Lower lobe of right lung (tissue), 2 donors: Measurements from ENCODE around the gene SLC4A1. TPM values are rescaled to one million over a fixed set of nuclear protein-coding genes. Genes with fewer than 3 reads are reported as not detected.

Source experiments
- ATAC-seq, 2 donors: fragments of 200-7000 bp; cut with Tn5 transposase; one replicate each; pipeline ENCODE4 v1.9.1; 2020 to 2022; ENCODE audit warnings: mild to moderate bottlenecking in 2 of 2, moderate library complexity in 2 of 2
- DNase-seq: peaks from one replicate; pipeline ENCODE4 v3.0.0-alpha.2; 2020
- H3K27ac ChIP-seq: fragments of 200-600 bp; one replicate; pipeline ENCODE4 v1.8.0; 2022
- H3K27me3 ChIP-seq: fragments of 200-600 bp; one replicate; pipeline ENCODE4 v1.8.0; 2022; ENCODE audit warnings: low read depth
- H3K36me3 ChIP-seq: fragments of 200-600 bp; one replicate; pipeline ENCODE4 v1.8.0; 2022; ENCODE audit warnings: mild to moderate bottlenecking
- H3K4me1 ChIP-seq: fragments of 200-600 bp; one replicate; pipeline ENCODE4 v1.8.0; 2022
- H3K4me3 ChIP-seq: fragments of 200-600 bp; one replicate; pipeline ENCODE4 v1.8.0; 2022; ENCODE audit warnings: mild to moderate bottlenecking
- H3K9me3 ChIP-seq: fragments of 200-600 bp; one replicate; pipeline ENCODE4 v1.8.0; 2022
- intact Hi-C: fragments of 100-400 bp; cut with DNase I; formaldehyde crosslinking; loops from one replicate; pipeline ENCODE4 v1.11.0; 2022
- total RNA-seq: library from RNA; stranded (reverse); fragmentation: NEBNext Ultra II Directional; extraction: Animal tissue kit (Norgen Biotek cat#: 25700); gene quantifications from one replicate; pipeline ENCODE4 v1.2.1, GENCODE V29; 2021
- TF ChIP-seq, protein P1 (sequence below): fragments of 200-600 bp; IDR thresholded peaks from one replicate; pipeline ENCODE4 v1.8.0; 2022; ENCODE audit warnings: antibody characterized with exemption, mild to moderate bottlenecking
- donor health status: DM: no; HTN: yes; CAD: no; lungs with severe emphysema.

Gene SLC4A1
- total RNA-seq, 1 donor from 2014 or later: 0.83 TPM

DNA sequence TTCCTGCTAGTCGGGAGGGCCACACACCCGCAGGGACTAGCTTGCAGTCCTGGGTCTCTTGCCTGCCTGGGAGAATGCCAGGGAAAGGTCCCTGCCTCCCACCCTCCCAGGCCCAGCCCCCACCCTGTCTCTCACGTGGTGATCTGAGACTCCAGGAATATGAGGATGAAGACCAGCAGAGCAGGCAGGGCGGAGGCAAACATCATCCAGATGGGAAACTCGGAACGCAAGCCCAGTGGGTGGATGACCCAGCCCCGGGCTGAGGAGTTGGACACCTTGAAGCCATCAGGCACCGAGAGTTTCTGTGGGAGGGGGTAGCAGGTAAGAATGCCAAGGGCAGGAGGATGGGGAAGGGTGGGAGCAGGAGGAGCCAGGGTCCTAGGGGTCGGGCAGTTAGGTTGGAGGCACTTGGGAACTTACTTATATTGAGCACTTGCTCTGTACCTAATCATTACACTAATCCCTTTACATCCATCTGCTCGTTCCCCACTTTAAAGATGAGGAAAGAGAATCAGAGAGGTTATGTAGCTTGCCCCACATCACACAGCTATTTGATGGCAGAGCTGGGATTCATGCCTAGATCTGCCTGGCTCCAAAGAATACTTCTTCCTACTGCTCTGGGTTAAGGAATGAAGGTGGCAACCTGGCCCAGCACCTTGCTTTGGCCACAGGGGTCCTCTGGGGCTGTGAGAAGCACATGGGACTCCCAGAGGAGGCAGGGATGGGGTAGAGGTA, 13.4 kb downstream of the SLC4A1 start:
- TF ChIP-seq, protein P1, sequence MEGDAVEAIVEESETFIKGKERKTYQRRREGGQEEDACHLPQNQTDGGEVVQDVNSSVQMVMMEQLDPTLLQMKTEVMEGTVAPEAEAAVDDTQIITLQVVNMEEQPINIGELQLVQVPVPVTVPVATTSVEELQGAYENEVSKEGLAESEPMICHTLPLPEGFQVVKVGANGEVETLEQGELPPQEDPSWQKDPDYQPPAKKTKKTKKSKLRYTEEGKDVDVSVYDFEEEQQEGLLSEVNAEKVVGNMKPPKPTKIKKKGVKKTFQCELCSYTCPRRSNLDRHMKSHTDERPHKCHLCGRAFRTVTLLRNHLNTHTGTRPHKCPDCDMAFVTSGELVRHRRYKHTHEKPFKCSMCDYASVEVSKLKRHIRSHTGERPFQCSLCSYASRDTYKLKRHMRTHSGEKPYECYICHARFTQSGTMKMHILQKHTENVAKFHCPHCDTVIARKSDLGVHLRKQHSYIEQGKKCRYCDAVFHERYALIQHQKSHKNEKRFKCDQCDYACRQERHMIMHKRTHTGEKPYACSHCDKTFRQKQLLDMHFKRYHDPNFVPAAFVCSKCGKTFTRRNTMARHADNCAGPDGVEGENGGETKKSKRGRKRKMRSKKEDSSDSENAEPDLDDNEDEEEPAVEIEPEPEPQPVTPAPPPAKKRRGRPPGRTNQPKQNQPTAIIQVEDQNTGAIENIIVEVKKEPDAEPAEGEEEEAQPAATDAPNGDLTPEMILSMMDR: no peak
- H3K36me3 ChIP-seq: no peaks in the 10 kb centered on the region
- no peaks in the 10 kb centered on the region for H3K9me3 ChIP-seq
- H3K27ac ChIP-seq: no peak overlapping the region
- DNase-seq: no peak
- no peak overlapping the region for H3K4me3 ChIP-seq
- H3K4me1 ChIP-seq: no peaks in the 10 kb centered on the region
- H3K27me3 ChIP-seq: no peaks in the 10 kb centered on the region
- intact Hi-C loops: no loop called here
- ATAC-seq: no peak

DNA sequence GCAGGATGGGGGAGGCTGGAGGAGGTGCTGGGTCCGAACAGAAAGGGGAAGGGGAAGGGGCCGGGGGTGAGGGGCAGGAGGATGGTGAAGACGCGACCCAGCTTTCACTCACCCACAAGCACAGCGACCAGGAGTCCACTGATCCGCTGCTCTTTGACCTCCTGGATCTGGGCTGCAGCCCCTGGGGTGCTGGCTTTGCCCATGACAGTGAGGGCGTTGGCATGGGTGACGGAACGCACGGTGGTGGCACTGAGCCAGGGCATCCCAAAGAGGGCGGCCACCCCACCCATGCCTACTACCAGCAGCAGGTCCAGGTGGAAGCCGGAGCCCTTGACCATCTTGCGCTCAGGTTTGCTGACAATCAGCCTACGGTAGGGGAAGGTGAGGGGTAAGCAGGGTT, 14.9 kb downstream of the SLC4A1 start:
- ATAC-seq (no peak), DNase-seq (no peak)
- TF ChIP-seq, protein P1: no peak
- no peaks in the 10 kb centered on the region for H3K36me3 ChIP-seq
- H3K4me1 ChIP-seq: peaks cover under 1% of the 10 kb centered on the region
- intact Hi-C loops: no loop called here
- no peak overlapping the region for H3K27ac ChIP-seq
- no peak overlapping the region for H3K4me3 ChIP-seq
- H3K27me3 ChIP-seq: no peaks in the 10 kb centered on the region
- no peaks in the 10 kb centered on the region for H3K9me3 ChIP-seq

DNA sequence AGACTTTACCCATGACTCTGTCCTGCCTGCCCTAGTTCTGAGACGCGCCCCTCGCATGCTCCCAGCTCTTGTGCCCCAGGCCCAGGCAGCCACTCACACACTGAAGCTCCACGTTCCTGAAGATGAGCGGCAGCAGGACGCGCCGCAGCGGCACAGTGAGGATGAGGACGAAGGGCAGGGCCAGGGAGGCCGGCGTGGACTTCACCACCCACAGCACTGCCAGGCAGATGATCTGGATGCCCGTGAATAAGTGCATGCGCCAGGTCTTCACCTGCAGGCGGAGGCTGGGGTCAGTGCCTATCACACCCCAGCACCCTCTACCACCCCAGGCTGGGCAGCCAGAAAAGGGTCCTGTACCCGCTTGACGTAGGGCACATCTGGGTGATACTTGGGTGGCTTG, 16.9 kb downstream of the SLC4A1 start:
- H3K27me3 ChIP-seq: no peaks in the 10 kb centered on the region
- no peak overlapping the region for H3K27ac ChIP-seq
- no peaks in the 10 kb centered on the region for H3K36me3 ChIP-seq
- TF ChIP-seq, protein P1: no peak
- H3K9me3 ChIP-seq: no peaks in the 10 kb centered on the region
- no peak for DNase-seq
- no peak overlapping the region for H3K4me3 ChIP-seq
- intact Hi-C loops: no loop called here
- H3K4me1 ChIP-seq: peaks cover 16% of the 10 kb centered on the region
- ATAC-seq: no peak

DNA sequence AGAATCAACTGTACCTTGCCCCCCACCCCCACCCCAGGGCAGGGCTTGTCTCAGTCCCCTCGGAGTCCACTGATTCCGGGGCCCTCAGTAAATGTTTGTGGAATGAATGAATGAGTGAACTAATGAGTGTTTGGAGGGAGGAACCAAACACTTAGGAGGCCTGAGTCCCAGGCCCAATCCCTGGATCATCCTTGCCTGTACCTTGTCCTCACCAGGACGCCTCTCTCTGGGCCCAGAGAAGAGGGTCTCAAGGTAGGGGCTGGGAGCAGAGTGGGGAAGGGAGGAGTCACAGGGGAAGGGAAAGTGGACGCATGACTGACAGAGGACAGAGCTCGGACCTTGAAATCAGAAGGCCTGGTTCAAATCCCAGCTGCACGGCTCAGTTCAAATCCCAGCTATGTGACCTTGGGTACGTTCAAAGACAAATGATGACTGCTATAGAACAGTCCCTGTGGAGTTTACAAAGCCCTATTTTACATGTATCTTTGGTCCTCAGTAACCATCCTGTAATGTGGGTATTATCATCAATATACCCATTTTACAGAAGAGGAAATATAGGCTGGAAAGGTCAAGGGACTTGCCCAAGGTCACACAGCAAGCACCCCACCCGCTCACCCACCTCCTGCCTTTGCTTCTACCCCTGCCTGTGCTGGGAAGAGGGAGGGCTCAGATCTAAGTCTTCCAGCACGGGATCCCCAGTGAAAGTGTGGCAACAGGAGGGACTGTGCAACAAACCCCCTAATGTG, 18.3 kb downstream of the SLC4A1 start:
- peaks cover 21% of the 10 kb centered on the region for H3K4me1 ChIP-seq
- no peaks in the 10 kb centered on the region for H3K27me3 ChIP-seq
- ATAC-seq (no peak), DNase-seq (no peak)
- no peak overlapping the region for H3K4me3 ChIP-seq
- H3K9me3 ChIP-seq: no peaks in the 10 kb centered on the region
- intact Hi-C loops: no loop called here
- TF ChIP-seq, protein P1: no peak
- H3K27ac ChIP-seq: no peak overlapping the region
- H3K36me3 ChIP-seq: no peaks in the 10 kb centered on the region

DNA sequence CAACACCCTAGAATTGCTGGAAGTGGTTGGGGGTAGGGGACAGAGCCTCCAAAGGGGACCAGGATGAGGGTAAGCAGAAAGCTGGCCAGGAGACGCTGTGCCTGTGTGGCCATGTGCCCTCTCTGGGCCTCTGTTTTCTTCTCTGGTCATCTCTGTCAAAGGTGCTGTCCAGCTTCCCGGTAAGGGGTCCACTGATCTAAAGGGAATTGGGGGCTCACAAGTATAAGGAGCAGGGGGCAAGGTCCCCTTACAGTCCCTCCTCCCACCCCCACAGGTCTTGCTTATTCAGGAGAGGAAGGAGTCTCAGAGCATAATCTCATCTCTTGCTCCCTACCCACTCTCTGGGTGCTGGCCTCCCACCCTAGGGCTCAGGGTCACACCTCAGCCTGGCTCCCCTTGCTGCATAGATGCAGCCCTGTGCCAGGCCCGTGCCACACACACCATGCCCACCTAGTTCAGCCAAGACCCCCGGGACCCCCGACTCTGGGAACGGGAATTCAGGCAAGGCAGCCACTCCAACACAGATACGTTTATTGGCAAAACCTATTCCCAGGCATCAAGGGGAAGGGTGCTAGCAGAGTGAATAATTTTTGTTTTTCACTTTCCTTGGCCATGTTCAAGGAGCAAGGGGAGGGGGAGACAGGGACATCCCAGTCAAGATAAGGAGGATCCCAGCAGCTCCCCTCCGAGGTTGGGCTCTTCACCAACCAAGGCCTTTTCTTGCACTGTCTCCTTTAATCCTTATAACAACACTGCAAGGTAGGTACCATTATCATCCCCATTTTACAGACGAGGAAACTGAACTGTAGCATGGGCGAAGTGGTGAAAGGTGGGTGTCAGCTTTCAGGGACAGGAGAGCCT, 19.8 kb downstream of the SLC4A1 start:
- Histone ChIP-seq H3K27me3 (no peaks in the 10 kb centered on the region), H3K4me1 (peaks cover 21% of the 10 kb centered on the region), H3K9me3 (no peaks in the 10 kb centered on the region), H3K36me3 (no peaks in the 10 kb centered on the region), H3K4me3 (no peak overlapping the region), H3K27ac (no peak overlapping the region)
- ATAC-seq: no peak
- TF ChIP-seq, protein P1: no peak
- no peak for DNase-seq
- intact Hi-C loops: no loop called here
